HG03575 (cell line): ENCODE data around the gene ZNRF2.
"Not testable (repeated sequence)": the region's sequence is repeated elsewhere in the genome, so short reads cannot be mapped to it uniquely, and the experiment has no call there.

Source experiments
- ATAC-seq: cut with Tn5 transposase; IDR thresholded peaks from one replicate; pipeline ENCODE4 v1.9.1; 2021; ENCODE audit not compliant: unreplicated experiment, insufficient number of reproducible peaks, low FRiP score; ENCODE audit errors: extremely low read depth

The ZNRF2 gene

GRCh38 chr7:30379131-30379530, 94.7 kb downstream of the ZNRF2 start:
- ATAC-seq = no peak

GRCh38 chr7:30379741-30380140, 95.3 kb downstream of the ZNRF2 start:
- ATAC-seq = no peak

GRCh38 chr7:30380294-30380693, 95.9 kb downstream of the ZNRF2 start:
- ATAC-seq = no peak

DNA sequence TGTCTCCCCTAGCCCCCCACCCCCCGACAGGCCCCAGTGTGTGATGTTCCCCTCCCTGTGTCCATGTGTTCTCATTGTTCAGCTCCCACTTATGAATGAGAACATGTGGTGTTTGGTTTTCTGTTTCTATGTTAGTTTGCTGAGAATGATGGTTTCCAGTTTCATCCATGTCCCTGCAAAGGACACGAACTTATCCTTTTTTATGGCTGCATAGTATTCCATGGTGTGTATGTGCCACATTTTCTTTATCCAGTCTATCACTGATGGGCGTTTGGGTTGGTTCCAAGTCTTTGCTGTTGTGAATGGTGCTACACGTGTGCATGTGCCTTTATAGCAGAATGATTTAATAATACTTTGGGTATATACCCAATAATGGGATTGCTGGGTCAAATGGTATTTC, 96.4 kb downstream of the ZNRF2 start:
- not testable (repeated sequence) for ATAC-seq

GRCh38 chr7:30382607-30383006, 98.2 kb downstream of the ZNRF2 start:
- ATAC-seq = no peak

GRCh38 chr7:30389791-30390190, 105.4 kb downstream of the ZNRF2 start:
- ATAC-seq = no peak

GRCh38 chr7:30390736-30391636, 106.6 kb downstream of the ZNRF2 start:
- ATAC-seq = no peak

DNA sequence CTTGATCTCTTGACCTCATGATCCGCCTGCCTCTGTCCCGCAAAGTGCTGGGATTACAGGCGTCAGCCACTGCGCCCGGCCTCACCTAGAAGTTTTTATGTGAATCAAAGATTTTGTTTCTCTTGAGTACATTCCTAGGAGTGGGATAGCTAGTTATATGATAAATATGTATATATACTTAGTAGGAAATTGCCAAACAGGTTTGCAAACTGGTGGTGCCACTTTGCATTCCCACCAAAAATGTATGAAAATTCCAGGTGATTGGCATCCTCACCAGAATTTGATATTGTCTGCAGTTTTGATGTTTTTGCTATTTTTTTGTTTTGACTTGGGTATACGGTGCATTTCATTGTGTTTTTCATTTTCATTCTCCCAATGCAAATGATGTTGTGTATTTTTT, 107.4 kb downstream of the ZNRF2 start:
- no peak for ATAC-seq

- ATAC-seq = no peak
Measured at GRCh38 chr7:30395676-30396075, 111.3 kb downstream of the ZNRF2 start.

DNA sequence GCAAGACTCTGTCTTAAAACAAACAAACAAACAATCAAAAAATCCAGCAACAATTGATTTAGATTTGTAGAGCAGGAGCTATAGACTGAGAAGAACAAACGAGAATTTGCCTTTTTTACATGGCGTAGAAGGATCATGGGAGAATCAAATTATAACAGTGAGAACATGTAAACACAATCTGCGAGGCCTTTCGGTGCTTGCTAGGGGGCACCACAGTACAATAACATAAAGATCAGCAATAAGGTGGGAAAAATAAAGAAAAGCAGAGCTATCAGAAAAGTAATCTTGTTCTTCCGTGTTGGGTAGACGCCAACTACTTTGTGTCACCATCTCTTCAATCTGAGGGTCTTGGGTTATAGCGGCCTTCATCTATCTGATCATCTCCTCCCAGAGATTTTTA, 112.0 kb downstream of the ZNRF2 start:
- no peak for ATAC-seq

DNA sequence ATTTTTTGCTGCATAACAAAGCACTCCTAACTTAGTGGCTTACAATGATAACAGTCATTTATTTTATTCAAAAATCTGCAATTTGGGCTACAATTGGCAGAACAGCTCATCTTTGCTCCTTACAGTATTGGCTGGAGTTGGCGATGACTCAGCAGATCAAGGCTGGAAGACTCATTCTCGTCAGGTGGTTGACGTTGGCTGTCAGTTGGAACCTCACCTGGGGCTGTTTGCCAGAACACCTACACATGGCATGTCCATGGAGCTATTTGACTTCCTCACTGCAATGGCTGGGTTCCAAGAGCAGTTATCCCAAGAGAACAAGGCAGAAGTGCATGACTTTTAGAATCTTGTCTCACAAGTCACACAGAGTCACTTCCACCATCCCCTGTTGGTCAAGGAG, 119.1 kb downstream of the ZNRF2 start:
- ATAC-seq = no peak

GRCh38 chr7:30405179-30405578, 120.8 kb downstream of the ZNRF2 start:
- ATAC-seq = no peak

- ATAC-seq = no peak
Measured at GRCh38 chr7:30406664-30407425, 122.4 kb downstream of the ZNRF2 start.

- ATAC-seq = no peak
Measured at GRCh38 chr7:30411173-30411572, 126.8 kb downstream of the ZNRF2 start.

DNA sequence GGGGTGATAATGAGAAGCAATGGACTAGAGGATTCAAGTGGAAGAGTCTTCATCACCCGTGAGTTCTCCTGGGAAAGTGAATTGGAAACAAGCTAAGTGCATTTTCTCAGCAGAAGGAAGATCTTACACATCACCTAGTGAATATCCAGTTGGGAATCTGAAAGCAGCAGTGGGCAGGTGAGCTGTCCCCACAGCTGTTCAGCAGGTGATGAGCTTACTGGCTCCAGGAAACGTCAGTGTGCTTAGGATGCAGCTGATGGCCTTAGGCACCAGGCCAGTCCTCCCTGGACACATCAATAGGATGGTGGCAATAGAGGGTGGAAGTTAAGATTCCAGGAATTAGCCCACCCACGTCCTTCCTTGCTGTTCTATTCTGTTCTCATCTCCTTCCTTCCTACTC, 127.5 kb downstream of the ZNRF2 start:
- no peak for ATAC-seq

DNA sequence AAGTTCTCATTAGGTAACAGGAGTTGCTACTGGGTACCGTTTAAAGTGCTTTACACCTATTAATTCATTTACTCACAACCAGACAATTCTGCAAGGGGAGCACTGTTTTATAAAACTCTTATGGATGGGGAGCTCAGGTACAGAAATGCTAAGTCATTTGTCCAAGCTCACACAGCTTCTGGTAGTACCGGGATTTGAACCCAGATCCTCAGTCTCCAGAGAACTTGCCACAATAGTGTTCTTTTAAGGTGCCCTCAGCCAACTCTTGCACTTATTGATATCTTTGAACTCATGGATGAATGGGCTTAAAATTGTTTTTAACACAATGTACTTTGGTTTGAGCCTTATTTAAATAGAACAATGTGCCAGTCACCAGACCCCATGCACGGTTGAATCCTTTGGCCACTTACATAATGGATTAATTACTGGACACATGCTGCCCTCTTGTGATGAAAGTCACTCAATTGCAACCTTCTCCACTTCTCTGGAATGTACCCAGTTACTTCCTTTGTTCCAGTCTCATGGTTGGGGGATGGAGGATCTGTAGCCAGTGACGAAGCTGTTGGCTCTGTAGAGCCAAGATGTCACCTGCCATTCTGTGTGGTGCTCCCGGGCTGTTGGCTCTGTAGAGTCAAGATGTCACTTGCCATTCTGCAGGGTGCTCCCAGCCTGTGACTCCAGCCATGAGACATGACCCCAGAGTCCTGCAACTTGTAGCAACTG, 128.5 kb downstream of the ZNRF2 start:
- ATAC-seq = no peak

GRCh38 chr7:30413864-30414263, 129.5 kb downstream of the ZNRF2 start:
- ATAC-seq = no peak
